ENCODE measurements around the gene PPT2. TPM values are rescaled to one million over a fixed set of nuclear protein-coding genes. Genes with fewer than 3 reads are reported as not detected.
A peak's percentile ranks its signal among the peaks of the same experiment; 100 is the strongest.

PPT2 gene
- polyA plus RNA-seq, 4 donors: 3.1 to 26.5 (median 10.3) TPM

GRCh38 chr6:32151863-32152768, 1.8 kb upstream of the PPT2 start, which contains the start of gene PRRT1:
Gene PRRT1 (minus strand): TSS chr6:32151939. CDS start chr6:32151827, 112 bp downstream.
- no peak for FAIRE-seq
- WGBS, 3 donors: 31 to 53% (median 53%) methylated on average over 13 to 15 of the region's 24 CpGs

GRCh38 chr6:32152769-32153563, 975 bp upstream of the PPT2 start:
- H3K9me3 ChIP-seq (ENCODE audit: control insufficient read depth in 2 of 2, insufficient read depth in 1 of 2, low read depth in 1 of 2, low read length in 1 of 2): no peaks in the 10 kb centered on the region
- DNase-seq (peak; percentile 35 to 81), FAIRE-seq (no peak)
- H3K4me1 ChIP-seq (ENCODE audit: control insufficient read depth in 3 of 3, insufficient read depth in 2 of 3, low read depth in 1 of 3, low read length in 2 of 3): peaks cover 0 to 42% (median 4%) of the 10 kb centered on the region in 3 donors
- H3K27ac ChIP-seq (ENCODE audit: low read depth in 1 of 3, low read length in 2 of 3): peak overlapping the region in 2 of 3 donors; percentile 91 to 96
- H3K27me3 ChIP-seq (ENCODE audit: control insufficient read depth in 3 of 3, insufficient read depth in 3 of 3, low read length in 3 of 3): peaks cover 0 to 16% (median 2%) of the 10 kb centered on the region in 3 donors
- H3K4me3 ChIP-seq (ENCODE audit: low read depth in 1 of 3, low read length in 3 of 3): peak overlapping the region in 2 of 3 donors; percentile 81 to 95
- peaks cover 0 to 31% (median 0%) of the 10 kb centered on the region in 3 donors for H3K36me3 ChIP-seq (ENCODE audit: control insufficient read depth in 3 of 3, insufficient read depth in 2 of 3, low read depth in 1 of 3, low read length in 3 of 3)
- WGBS, 3 donors: 26 to 35% (median 29%) methylated on average over 35 of the region's 35 CpGs

More at GRCh38 chr6:32151863-32152768, 1.8 kb upstream of the PPT2 start, which contains the start of gene PRRT1:
- peak within 1 kb of the TSS in 2 of 3 donors; percentile 91 to 96 for H3K27ac ChIP-seq (ENCODE audit: low read depth in 1 of 3, low read length in 2 of 3)
- peak within 1 kb of the TSS in 2 of 3 donors; percentile 3 to 95 for H3K4me3 ChIP-seq (ENCODE audit: low read depth in 1 of 3, low read length in 3 of 3)
- H3K4me1 ChIP-seq (ENCODE audit: control insufficient read depth in 3 of 3, insufficient read depth in 2 of 3, low read depth in 1 of 3, low read length in 2 of 3): peaks cover 0 to 44% (median 4%) of the 10 kb centered on the region in 3 donors
- no peaks in the 10 kb centered on the region for H3K9me3 ChIP-seq (ENCODE audit: control insufficient read depth in 2 of 2, insufficient read depth in 1 of 2, low read depth in 1 of 2, low read length in 1 of 2)
- H3K36me3 ChIP-seq (ENCODE audit: control insufficient read depth in 3 of 3, insufficient read depth in 2 of 3, low read depth in 1 of 3, low read length in 3 of 3): peaks cover 0 to 23% (median 0%) of the 10 kb centered on the region in 3 donors
- H3K27me3 ChIP-seq (ENCODE audit: control insufficient read depth in 3 of 3, insufficient read depth in 3 of 3, low read length in 3 of 3): peaks cover 0 to 16% (median 2%) of the 10 kb centered on the region in 3 donors
- peak in 1 of 2 donors; percentile 75 for DNase-seq

GRCh38 chr6:32154514-32155161, 697 bp downstream of the PPT2 start:
- Histone ChIP-seq H3K4me3 (ENCODE audit: low read depth in 1 of 3, low read length in 3 of 3) (peak overlapping the region in 2 of 3 donors; percentile 81 to 95), H3K27me3 (ENCODE audit: control insufficient read depth in 3 of 3, insufficient read depth in 3 of 3, low read length in 3 of 3) (peaks cover 0 to 4% (median 2%) of the 10 kb centered on the region in 3 donors), H3K27ac (ENCODE audit: low read depth in 1 of 3, low read length in 2 of 3) (peak overlapping the region; percentile 58 to 96 (median 91)), H3K9me3 (ENCODE audit: control insufficient read depth in 2 of 2, insufficient read depth in 1 of 2, low read depth in 1 of 2, low read length in 1 of 2) (no peaks in the 10 kb centered on the region), H3K4me1 (ENCODE audit: control insufficient read depth in 3 of 3, insufficient read depth in 2 of 3, low read depth in 1 of 3, low read length in 2 of 3) (peaks cover 0 to 34% (median 4%) of the 10 kb centered on the region in 3 donors), H3K36me3 (ENCODE audit: control insufficient read depth in 3 of 3, insufficient read depth in 2 of 3, low read depth in 1 of 3, low read length in 3 of 3) (peaks cover 0 to 34% (median 0%) of the 10 kb centered on the region in 3 donors)
- WGBS, 3 donors: 3 to 4% (median 3%) methylated on average over 27 to 34 of the region's 34 CpGs
- DNase-seq (peak; percentile 84 to 91), FAIRE-seq (no peak)

- no peak for DNase-seq
- Histone ChIP-seq H3K4me3 (ENCODE audit: low read depth in 1 of 3, low read length in 3 of 3) (no peak overlapping the region), H3K27me3 (ENCODE audit: control insufficient read depth in 3 of 3, insufficient read depth in 3 of 3, low read length in 3 of 3) (no peaks in the 10 kb centered on the region), H3K4me1 (ENCODE audit: control insufficient read depth in 3 of 3, insufficient read depth in 2 of 3, low read depth in 1 of 3, low read length in 2 of 3) (peaks cover 0 to 27% (median 4%) of the 10 kb centered on the region in 3 donors), H3K36me3 (ENCODE audit: control insufficient read depth in 3 of 3, insufficient read depth in 2 of 3, low read depth in 1 of 3, low read length in 3 of 3) (peaks cover 0 to 43% (median 0%) of the 10 kb centered on the region in 3 donors), H3K27ac (ENCODE audit: low read depth in 1 of 3, low read length in 2 of 3) (no peak overlapping the region), H3K9me3 (ENCODE audit: control insufficient read depth in 2 of 2, insufficient read depth in 1 of 2, low read depth in 1 of 2, low read length in 1 of 2) (no peaks in the 10 kb centered on the region)
- WGBS, 3 donors: 86 to 91% (median 90%) methylated on average over 9 of the region's 9 CpGs
- FAIRE-seq: no peak
These were observed 3.0 kb downstream of the PPT2 start for GRCh38 chr6:32156891-32157290.

GRCh38 chr6:32158052-32158451, 4.1 kb downstream of the PPT2 start:
- Histone ChIP-seq H3K27me3 (ENCODE audit: control insufficient read depth in 3 of 3, insufficient read depth in 3 of 3, low read length in 3 of 3) (no peaks in the 10 kb centered on the region), H3K27ac (ENCODE audit: low read depth in 1 of 3, low read length in 2 of 3) (no peak overlapping the region), H3K4me3 (ENCODE audit: low read depth in 1 of 3, low read length in 3 of 3) (no peak overlapping the region), H3K36me3 (ENCODE audit: control insufficient read depth in 3 of 3, insufficient read depth in 2 of 3, low read depth in 1 of 3, low read length in 3 of 3) (peaks cover 0 to 54% (median 0%) of the 10 kb centered on the region in 3 donors), H3K4me1 (ENCODE audit: control insufficient read depth in 3 of 3, insufficient read depth in 2 of 3, low read depth in 1 of 3, low read length in 2 of 3) (peaks cover 0 to 15% (median 4%) of the 10 kb centered on the region in 3 donors), H3K9me3 (ENCODE audit: control insufficient read depth in 2 of 2, insufficient read depth in 1 of 2, low read depth in 1 of 2, low read length in 1 of 2) (no peaks in the 10 kb centered on the region)
- no peak for FAIRE-seq
- no peak for DNase-seq

- Histone ChIP-seq H3K4me3 (ENCODE audit: low read depth in 1 of 3, low read length in 3 of 3) (no peak overlapping the region), H3K27me3 (ENCODE audit: control insufficient read depth in 3 of 3, insufficient read depth in 3 of 3, low read length in 3 of 3) (no peaks in the 10 kb centered on the region), H3K36me3 (ENCODE audit: control insufficient read depth in 3 of 3, insufficient read depth in 2 of 3, low read depth in 1 of 3, low read length in 3 of 3) (peaks cover 0 to 77% (median 2%) of the 10 kb centered on the region in 3 donors), H3K27ac (ENCODE audit: low read depth in 1 of 3, low read length in 2 of 3) (no peak overlapping the region), H3K9me3 (ENCODE audit: control insufficient read depth in 2 of 2, insufficient read depth in 1 of 2, low read depth in 1 of 2, low read length in 1 of 2) (no peaks in the 10 kb centered on the region), H3K4me1 (ENCODE audit: control insufficient read depth in 3 of 3, insufficient read depth in 2 of 3, low read depth in 1 of 3, low read length in 2 of 3) (peaks cover 0 to 25% (median 0%) of the 10 kb centered on the region in 3 donors)
- FAIRE-seq (no peak), DNase-seq (no peak)
- 84 to 93% (median 90%) methylated on average over 7 of the region's 7 CpGs for WGBS, 3 donors
These were observed 9.8 kb downstream of the PPT2 start for GRCh38 chr6:32163559-32164258.

GRCh38 chr6:32164295-32164694, 10.4 kb downstream of the PPT2 start, which contains the start of gene EGFL8:
Gene EGFL8 (plus strand): TSS chr6:32164595. CDS start chr6:32166166, 1,571 bp downstream.
- no peak for FAIRE-seq
- Histone ChIP-seq H3K27ac (ENCODE audit: low read depth in 1 of 3, low read length in 2 of 3) (no peak within 1 kb of the TSS), H3K36me3 (ENCODE audit: control insufficient read depth in 3 of 3, insufficient read depth in 2 of 3, low read depth in 1 of 3, low read length in 3 of 3) (peaks cover 0 to 80% (median 2%) of the 10 kb centered on the region in 3 donors), H3K27me3 (ENCODE audit: control insufficient read depth in 3 of 3, insufficient read depth in 3 of 3, low read length in 3 of 3) (no peaks in the 10 kb centered on the region), H3K4me1 (ENCODE audit: control insufficient read depth in 3 of 3, insufficient read depth in 2 of 3, low read depth in 1 of 3, low read length in 2 of 3) (peaks cover 0 to 31% (median 0%) of the 10 kb centered on the region in 3 donors), H3K4me3 (ENCODE audit: low read depth in 1 of 3, low read length in 3 of 3) (no peak within 1 kb of the TSS), H3K9me3 (ENCODE audit: control insufficient read depth in 2 of 2, insufficient read depth in 1 of 2, low read depth in 1 of 2, low read length in 1 of 2) (no peaks in the 10 kb centered on the region)
- DNase-seq: no peak
